ENCODE data around the gene PAM16.

DNA sequence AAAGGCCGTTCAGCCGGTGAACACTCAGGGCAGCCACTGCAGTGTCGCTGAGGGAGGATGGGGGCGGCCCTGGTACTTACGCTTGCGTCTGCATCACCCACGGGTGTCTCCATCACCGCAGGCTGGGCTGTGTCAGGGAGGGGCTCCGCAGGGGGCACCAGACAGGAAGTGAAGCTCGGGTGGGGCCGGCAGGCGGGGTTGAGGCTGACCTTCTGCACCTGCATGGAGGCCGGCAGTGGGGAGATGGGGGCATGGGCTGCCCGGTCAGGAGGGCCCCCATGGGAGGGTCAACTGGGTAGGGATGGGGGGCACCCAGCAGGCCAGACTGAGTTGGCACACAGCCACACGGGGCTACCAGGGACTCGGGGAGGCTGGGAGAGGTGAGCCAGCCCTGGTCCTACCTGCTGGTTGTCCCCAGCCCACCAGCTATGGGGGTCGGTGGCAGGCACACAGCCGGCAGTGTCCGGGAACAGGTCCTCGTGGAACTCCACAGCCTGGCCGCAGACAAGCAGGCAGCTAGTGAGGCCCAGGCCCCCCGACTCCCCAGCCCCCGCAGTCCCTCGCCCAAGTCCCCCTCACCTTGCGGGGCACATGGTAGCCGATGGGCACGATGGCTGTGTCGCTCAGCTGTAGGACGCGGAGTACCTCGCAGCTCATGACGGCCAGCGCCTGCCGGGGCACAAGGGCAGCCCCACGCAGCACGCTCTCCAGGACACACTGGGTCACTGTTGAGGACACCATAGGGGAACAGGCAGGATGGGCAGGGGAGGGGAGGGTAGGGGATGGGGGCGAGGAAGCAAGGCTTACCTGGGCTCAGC is 13.3 kb upstream of the PAM16 start:
- TF ChIP-seq, protein P1, sequence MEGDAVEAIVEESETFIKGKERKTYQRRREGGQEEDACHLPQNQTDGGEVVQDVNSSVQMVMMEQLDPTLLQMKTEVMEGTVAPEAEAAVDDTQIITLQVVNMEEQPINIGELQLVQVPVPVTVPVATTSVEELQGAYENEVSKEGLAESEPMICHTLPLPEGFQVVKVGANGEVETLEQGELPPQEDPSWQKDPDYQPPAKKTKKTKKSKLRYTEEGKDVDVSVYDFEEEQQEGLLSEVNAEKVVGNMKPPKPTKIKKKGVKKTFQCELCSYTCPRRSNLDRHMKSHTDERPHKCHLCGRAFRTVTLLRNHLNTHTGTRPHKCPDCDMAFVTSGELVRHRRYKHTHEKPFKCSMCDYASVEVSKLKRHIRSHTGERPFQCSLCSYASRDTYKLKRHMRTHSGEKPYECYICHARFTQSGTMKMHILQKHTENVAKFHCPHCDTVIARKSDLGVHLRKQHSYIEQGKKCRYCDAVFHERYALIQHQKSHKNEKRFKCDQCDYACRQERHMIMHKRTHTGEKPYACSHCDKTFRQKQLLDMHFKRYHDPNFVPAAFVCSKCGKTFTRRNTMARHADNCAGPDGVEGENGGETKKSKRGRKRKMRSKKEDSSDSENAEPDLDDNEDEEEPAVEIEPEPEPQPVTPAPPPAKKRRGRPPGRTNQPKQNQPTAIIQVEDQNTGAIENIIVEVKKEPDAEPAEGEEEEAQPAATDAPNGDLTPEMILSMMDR (IDR thresholded peaks at IDR 0.05; ENCODE audit: poor library complexity), result no peak
- no peak for TF ChIP-seq EZH2 (IDR thresholded peaks at IDR 0.05; ENCODE audit: borderline replicate concordance)
- no peak for TF ChIP-seq EZH2phosphoT487 (IDR thresholded peaks at IDR 0.05; ENCODE audit: low read depth, severe bottlenecking, unreplicated experiment)
